Nephron progenitor cell (in vitro differentiated cells): ENCODE results near the gene MIA.

ENCODE experiments used
- DNase-seq: peaks from one replicate; pipeline ENCODE4 v3.0.0; 2021
- H3K27ac Mint-ChIP-seq: 2 replicates; pipeline ENCODE4 v1.8.0; 2021; ENCODE audit warnings: mild to moderate bottlenecking, moderate library complexity, mixed read lengths
- H3K27me3 Mint-ChIP-seq: 2 replicates; pipeline ENCODE4 v1.8.0; 2021; ENCODE audit warnings: mild to moderate bottlenecking, low read depth, mixed read lengths; ENCODE audit not compliant: poor library complexity
- H3K36me3 Mint-ChIP-seq: 2 replicates; pipeline ENCODE4 v1.8.0; 2021; ENCODE audit warnings: low read depth, mixed read lengths
- H3K4me1 Mint-ChIP-seq: 2 replicates; pipeline ENCODE4 v1.8.0; 2021; ENCODE audit warnings: mixed read lengths
- H3K4me3 Mint-ChIP-seq: 2 replicates; pipeline ENCODE4 v1.8.0; 2021; ENCODE audit warnings: mild to moderate bottlenecking, moderate library complexity, mixed read lengths
- H3K9me3 Mint-ChIP-seq: 2 replicates; pipeline ENCODE4 v1.8.0; 2021; ENCODE audit warnings: mild to moderate bottlenecking, moderate library complexity, mixed read lengths
- CTCF ChIP-seq: fragments of 200-600 bp; sonication (generic); IDR thresholded peaks from 2 replicates; pipeline ENCODE4 v1.5.0; 2021; ENCODE audit warnings: antibody characterized with exemption

Gene MIA

GRCh38 chr19:40791349-40791748, 16.0 kb downstream of the MIA start:
- H3K36me3 Mint-ChIP-seq, result peaks cover 6% of the 10 kb centered on the region
- H3K9me3 Mint-ChIP-seq, result no peaks in the 10 kb centered on the region
- no peak for TF ChIP-seq CTCF
- DNase-seq, result no peak
- H3K4me1 Mint-ChIP-seq, result peaks cover 32% of the 10 kb centered on the region
- peak overlapping the region; percentile 92 for H3K27ac Mint-ChIP-seq
- H3K4me3 Mint-ChIP-seq, result no peak overlapping the region
- peaks cover 7% of the 10 kb centered on the region for H3K27me3 Mint-ChIP-seq

GRCh38 chr19:40791996-40792395, 16.7 kb downstream of the MIA start:
- Mint-ChIP-seq H3K4me1 (peaks cover 26% of the 10 kb centered on the region), H3K9me3 (no peaks in the 10 kb centered on the region), H3K36me3 (peaks cover 6% of the 10 kb centered on the region), H3K27me3 (peaks cover 7% of the 10 kb centered on the region), H3K27ac (peak overlapping the region; percentile 51), H3K4me3 (no peak overlapping the region)
- DNase-seq, result no peak
- TF ChIP-seq CTCF, result no peak

- Mint-ChIP-seq H3K9me3 (no peaks in the 10 kb centered on the region), H3K27me3 (no peaks in the 10 kb centered on the region), H3K27ac (no peak overlapping the region), H3K4me3 (peak overlapping the region; percentile 92), H3K36me3 (peaks cover 6% of the 10 kb centered on the region), H3K4me1 (peaks cover 29% of the 10 kb centered on the region)
- DNase-seq, result no peak
- TF ChIP-seq CTCF, result no peak
Observed at GRCh38 chr19:40797166-40797962, 22.0 kb downstream of the MIA start.

- no peaks in the 10 kb centered on the region for H3K27me3 Mint-ChIP-seq
- H3K36me3 Mint-ChIP-seq, result peaks cover 9% of the 10 kb centered on the region
- peak; percentile 67 for DNase-seq
Observed at GRCh38 chr19:40797963-40798682, 22.8 kb downstream of the MIA start.

GRCh38 chr19:40798683-40799557, 23.6 kb downstream of the MIA start, which contains the start of gene EGLN2:
Gene EGLN2, plus strand, starts transcription at chr19:40799191. Its CDS starts 1,382 bp downstream, at chr19:40800573.
- peak within 1 kb of the TSS; percentile 97 for H3K4me3 Mint-ChIP-seq
- H3K9me3 Mint-ChIP-seq, result no peaks in the 10 kb centered on the region
- DNase-seq, result peak; percentile 100
- H3K27me3 Mint-ChIP-seq, result no peaks in the 10 kb centered on the region
- no peak for TF ChIP-seq CTCF
- peaks cover 9% of the 10 kb centered on the region for H3K36me3 Mint-ChIP-seq
- H3K27ac Mint-ChIP-seq, result peak within 1 kb of the TSS; percentile 98
- H3K4me1 Mint-ChIP-seq, result peaks cover 45% of the 10 kb centered on the region

More at GRCh38 chr19:40797963-40798682, 22.8 kb downstream of the MIA start:
- no peak for TF ChIP-seq CTCF
- peaks cover 37% of the 10 kb centered on the region for H3K4me1 Mint-ChIP-seq
- H3K9me3 Mint-ChIP-seq, result no peaks in the 10 kb centered on the region
- peak overlapping the region; percentile 96 for H3K27ac Mint-ChIP-seq
- peak overlapping the region; percentile 92 for H3K4me3 Mint-ChIP-seq
